B cell (primary cell): ENCODE results near the gene ASPHD2.

Experiments used
- EZH2 ChIP-seq: IDR thresholded peaks from 2 replicates; pipeline ENCODE4 v1.6.1; 2012; ENCODE audit warnings: borderline replicate concordance, low read depth, mild to moderate bottlenecking, moderate library complexity, low read length; ENCODE audit not compliant: insufficient read depth, poor library complexity, severe bottlenecking
- TF ChIP-seq, protein P1 (sequence below): fragments of 200-600 bp; IDR thresholded peaks from one replicate; pipeline ENCODE4 v1.8.0; 2022; ENCODE audit warnings: antibody characterized with exemption, mild to moderate bottlenecking

DNA sequence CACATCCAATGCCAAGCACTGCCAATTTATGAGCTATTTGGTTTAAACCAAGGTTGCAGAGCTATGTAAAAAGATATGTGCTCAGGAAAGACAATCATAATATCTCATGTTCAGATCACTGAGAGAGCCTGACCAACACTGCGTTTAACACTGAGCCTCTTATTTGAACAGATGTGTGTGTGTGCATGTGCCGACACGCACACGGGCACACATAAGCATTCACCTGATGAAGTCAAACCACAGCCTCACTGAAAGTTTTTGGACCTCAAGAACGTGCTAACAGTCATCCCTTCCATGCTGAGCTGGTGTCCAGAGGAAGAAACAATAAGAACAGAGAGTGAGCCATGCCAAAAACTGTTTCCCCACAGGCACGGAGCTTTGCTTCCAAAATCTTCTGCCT is 31.1 kb downstream of the ASPHD2 start:
- TF ChIP-seq, protein P1, sequence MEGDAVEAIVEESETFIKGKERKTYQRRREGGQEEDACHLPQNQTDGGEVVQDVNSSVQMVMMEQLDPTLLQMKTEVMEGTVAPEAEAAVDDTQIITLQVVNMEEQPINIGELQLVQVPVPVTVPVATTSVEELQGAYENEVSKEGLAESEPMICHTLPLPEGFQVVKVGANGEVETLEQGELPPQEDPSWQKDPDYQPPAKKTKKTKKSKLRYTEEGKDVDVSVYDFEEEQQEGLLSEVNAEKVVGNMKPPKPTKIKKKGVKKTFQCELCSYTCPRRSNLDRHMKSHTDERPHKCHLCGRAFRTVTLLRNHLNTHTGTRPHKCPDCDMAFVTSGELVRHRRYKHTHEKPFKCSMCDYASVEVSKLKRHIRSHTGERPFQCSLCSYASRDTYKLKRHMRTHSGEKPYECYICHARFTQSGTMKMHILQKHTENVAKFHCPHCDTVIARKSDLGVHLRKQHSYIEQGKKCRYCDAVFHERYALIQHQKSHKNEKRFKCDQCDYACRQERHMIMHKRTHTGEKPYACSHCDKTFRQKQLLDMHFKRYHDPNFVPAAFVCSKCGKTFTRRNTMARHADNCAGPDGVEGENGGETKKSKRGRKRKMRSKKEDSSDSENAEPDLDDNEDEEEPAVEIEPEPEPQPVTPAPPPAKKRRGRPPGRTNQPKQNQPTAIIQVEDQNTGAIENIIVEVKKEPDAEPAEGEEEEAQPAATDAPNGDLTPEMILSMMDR, result no peak
- TF ChIP-seq EZH2, result no peak
